GM18520 (cell line): Measurements from ENCODE around the gene RBM22.

Source experiments
- ATAC-seq: cut with Tn5 transposase; IDR thresholded peaks from one replicate; pipeline ENCODE4 v1.9.1; 2021; ENCODE audit not compliant: unreplicated experiment

RBM22 gene

DNA sequence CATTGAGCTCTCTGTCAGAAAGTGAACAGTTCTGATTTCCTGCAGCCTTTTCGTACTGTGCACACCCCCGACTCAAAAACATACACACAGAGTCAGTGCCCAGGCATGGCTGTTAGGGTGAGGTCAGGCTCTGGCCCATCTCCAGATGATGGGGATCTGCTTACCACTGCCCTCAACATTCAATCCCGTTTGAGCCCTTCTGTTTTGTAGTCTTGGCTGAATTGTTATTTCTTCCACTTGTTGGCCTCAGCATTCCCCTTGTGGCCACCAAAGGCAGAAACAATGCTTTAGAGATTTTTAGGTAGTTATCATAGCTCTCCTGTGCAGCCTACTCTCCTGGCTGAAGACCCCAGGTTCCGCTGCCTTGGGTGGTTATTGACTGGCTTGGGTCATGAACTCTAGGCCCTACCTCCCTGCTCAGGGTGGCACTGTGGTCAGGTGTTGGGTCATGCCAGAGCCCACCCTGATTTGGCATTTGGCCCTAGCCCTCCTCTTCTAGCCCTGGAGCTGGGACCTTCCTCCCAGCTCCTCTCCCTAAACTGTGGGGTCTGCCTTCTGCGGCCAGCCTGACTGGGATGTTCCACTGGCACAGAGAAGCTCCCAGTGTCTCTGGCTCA lies 47.6 kb downstream of the RBM22 start:
- no peak for ATAC-seq

DNA sequence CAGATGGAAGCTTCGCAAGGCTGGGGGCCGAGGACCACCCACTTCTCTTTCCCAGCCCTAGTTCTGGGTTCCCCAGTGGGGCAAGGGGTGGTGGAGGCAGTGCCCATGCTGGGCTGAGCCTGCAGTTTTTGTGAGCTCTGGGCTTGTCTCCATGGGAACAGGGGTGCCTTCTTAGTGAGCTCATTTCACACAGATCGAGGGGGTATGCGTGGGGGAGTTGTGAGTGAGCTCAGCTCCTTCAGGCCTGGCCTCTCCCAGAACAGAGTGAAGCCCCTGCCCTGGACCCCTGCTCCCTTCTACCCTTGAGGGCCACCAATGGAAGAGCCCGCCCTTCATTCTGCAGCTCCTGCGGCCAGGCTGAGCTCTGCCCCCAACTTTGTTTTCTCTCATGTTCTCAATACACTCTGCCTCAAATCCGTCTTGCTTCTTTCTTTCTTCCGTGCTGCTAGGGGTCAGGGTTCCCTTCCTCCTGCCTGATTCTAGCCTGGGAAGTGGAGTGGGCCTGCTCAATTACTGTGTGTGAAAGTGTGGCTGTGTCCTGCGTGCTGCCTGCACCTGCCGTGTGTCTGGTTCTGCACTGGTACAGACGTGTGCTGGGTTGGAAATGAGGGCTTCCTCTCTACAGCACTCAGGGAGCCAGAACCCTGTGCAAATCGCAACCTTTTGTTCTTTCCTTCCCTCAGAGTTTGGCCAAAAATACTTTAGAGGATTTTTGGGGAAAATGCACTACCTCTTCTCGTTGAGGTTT lies 48.8 kb downstream of the RBM22 start:
- ATAC-seq, result no peak

DNA sequence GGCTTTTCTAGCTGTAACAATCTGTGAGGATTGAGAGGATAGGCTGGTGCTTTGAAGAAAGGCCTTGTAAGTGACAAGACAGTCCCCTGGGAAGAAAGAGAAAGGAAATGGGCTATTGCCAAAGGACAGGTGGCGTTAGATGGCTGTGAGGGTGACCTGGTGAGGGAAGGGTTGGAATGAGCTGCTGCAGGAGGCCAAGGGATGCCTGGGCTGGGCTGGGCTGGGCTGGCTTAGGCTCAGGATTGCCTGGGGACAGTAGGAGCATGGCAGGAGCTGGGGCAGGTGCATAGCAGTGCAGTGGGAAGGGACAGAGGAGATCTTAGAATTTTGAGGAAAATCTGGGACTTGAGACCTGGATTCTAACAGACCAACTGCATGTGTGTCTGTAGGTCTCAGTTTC lies 49.5 kb downstream of the RBM22 start:
- no peak for ATAC-seq

DNA sequence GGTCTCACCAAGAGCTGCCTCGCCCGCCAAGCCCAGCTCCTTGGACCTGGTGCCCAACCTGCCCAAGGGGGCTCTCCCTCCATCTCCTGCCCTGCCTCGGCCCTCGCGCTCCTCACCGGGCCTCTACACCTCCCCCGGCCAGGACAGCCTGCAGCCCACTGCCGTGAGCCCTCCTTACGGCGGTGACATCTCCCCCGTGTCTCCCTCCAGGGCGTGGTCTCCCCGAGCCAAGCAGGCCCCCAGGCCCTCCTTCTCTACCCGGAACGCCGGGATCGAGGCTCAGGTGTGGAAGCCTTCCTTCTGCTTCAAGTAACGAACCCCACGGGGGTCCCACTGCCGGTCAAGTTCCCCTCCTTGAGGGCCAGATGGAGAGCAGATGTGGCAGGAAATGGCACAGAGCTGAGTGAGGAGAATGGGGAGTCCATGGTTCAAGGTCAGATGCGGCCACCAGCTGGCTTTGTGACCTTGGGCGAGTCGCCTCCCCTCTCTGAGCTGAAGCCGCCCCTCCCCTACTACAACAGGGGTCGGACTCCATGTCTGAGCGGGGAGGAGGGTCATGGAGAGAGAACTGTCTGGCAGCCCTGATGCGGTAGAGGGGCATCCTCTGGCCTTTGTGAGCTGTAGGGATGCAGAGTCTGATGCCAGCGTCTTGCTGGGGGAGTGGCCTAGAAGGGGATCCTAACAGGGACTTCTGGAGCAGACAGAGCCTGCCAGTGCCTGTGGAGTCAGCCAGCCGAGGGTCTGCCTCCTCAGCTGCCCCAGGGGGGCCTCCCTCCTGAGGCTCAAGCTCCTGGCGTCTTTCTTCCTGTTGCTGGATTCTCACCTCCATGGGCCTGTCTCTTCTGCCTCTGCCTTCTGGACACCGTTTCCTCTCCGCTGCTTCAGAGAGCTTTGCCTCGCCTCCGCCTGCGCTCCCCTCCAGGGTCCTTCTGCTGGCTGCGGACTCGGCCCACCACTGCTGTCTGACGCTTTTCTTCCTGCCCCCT lies 50.5 kb downstream of the RBM22 start:
- ATAC-seq, result no peak

DNA sequence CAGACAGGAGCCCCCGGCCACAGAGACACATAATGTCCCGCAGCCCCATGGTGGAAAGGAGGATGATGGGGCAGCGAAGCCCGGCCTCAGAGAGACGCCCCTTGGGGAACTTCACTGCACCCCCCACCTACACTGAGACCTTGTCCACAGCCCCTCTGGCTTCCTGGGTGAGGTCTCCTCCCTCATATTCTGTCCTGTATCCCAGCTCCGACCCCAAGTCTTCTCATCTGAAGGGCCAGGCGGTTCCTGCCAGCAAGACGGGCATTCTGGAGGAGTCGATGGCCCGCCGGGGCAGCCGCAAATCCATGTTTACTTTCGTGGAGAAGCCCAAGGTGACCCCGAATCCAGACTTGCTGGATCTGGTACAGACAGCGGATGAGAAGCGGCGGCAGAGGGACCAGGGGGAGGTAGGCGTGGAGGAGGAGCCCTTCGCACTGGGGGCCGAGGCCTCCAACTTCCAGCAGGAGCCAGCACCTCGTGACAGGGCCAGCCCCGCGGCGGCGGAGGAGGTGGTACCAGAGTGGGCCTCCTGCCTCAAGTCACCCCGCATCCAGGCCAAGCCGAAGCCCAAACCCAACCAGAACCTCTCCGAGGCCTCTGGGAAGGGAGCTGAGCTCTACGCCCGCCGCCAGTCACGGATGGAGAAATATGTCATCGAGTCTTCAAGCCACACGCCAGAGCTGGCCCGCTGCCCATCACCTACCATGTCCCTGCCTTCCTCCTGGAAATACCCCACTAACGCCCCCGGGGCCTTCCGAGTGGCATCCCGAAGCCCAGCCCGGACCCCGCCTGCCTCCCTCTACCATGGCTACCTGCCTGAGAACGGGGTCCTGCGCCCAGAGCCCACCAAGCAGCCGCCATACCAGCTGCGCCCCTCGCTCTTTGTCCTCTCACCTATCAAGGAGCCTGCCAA lies 51.5 kb downstream of the RBM22 start:
- ATAC-seq, result no peak

DNA sequence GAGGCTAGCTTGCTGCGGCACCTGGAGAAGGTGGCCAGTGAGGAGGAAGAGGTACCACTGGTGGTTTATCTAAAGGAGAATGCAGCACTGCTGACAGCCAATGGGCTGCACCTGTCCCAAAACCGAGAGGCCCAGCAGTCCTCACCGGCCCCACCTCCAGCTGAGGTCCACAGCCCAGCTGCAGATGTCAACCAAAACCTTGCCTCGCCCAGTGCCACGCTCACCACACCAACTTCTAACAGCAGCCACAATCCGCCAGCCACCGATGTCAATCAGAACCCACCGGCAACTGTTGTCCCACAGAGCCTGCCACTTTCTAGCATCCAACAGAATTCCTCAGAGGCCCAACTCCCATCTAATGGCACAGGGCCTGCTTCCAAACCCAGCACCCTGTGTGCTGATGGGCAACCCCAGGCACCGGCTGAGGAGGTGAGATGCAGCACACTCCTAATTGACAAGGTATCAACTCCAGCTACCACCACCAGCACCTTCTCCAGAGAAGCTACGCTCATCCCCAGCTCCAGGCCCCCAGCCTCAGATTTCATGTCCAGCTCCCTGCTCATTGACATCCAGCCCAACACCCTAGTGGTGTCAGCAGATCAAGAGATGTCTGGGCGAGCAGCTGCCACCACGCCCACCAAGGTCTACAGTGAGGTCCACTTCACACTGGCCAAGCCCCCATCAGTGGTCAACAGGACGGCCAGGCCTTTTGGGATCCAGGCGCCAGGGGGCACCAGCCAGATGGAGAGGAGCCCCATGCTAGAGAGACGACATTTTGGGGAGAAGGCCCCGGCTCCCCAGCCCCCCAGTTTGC lies 52.4 kb downstream of the RBM22 start:
- no peak for ATAC-seq

DNA sequence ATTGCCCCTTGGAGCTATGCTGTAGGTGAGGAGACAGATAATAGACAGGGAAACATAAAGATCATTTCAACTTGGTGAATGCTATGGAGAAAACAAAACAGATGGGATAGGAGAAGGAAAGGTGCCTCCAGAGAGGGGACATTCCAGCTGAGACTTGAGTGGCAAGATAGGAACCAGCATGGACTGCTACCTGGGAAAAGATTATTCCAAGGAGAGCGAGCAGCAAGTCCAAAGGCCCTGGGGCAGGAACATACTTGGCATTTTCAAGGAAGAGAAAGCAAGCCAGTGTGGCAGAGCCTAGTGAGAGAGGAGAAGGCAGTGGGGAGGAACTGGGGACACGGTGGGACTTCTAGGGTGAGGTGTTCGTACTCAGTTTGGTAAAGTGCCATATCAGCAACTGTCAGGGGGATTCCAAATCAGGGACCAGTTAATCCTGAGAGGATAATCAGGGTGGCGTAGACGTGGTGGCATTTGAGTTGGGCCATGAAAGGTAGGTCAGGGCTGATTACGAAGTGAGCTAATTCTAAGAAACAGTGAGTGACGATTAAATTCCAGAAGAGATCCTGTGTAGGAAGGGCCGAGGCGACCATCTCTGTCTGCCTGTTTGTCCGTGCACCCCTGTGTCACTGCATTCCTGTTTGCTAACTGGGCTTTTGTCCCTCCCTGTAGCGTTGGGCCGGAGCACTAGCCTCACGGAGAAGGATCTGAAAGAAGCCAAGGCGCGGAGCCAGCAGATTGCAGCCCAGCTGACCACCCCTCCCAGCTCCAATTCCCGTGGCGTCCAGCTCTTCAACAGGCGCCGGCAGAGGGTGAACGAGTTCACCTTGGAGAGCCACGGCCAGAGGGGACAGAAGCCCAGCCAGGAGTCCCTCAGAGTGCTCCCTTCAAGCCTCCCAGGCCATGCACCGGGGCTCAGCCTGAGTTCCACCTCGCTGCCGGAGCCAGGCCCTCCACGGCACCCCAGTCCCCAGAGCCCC lies 53.3 kb downstream of the RBM22 start:
- no peak for ATAC-seq

DNA sequence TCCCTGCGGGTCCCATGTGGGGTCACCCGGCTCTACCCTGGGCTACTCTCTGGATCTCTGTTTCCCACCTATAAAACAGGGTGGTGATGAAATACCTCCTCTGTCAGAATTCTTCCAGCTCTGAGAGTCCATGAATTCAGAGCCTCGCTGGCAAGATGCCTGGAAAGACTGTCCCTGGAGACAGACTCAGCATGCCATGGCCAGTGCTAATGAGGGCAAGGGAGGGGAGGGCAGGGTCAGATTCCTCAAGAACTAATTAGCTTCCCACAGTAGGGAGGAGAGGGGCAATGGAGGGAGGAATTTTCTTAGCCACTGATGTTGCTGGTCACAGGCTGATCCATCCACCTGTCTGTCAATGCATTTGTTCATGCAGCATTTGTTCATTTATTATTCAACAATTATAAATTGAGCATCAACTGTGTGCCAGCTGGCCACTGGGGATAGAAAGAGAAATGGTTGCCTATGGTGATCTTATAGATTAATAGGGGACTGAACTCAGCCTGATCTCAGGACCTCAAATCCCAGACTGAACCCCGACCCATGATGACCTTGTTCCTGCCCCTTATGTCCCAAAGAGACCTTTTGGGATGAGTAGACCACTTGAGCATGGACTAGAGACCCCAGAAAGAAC lies 55.7 kb downstream of the RBM22 start:
- ATAC-seq, result no peak

DNA sequence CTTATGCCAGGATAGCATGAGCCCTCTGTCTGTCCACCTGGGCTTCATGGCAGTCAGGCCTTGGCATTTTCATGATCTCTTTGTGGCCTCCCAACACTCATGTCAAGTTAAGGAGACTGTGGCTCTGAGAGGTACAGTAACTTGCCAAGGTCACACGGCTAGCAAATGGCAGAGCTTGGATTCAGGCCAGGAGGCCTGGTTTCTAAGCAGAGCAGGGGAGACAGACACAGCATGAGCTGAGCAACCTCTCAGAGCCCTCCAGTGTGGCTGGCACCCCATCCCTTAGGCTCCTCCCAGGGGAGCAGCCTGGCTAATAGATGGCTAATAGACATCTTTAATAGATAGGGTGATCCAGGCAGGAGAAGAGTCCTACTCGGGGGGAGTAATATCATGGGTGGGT lies 56.3 kb downstream of the RBM22 start:
- ATAC-seq, result no peak

DNA sequence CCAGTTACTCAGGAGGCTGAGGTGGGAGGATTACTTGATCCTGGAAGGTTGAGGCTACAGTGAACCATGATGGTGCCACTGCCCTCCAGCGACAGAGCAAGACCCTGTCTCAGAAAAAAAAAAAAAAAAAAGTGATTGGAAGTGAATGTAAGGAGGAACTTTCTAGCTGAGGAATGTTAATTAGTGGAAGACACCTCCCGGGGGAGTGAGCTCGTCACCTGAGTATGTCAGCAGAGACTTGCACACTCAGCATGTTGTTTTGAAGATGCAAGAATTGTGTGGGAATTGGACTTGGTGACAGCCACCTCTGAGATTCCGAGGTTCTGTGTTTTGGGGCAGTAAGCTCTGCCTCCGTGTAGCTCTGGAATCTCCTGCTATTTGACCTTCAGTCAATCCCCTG lies 56.8 kb downstream of the RBM22 start:
- ATAC-seq, result no peak

DNA sequence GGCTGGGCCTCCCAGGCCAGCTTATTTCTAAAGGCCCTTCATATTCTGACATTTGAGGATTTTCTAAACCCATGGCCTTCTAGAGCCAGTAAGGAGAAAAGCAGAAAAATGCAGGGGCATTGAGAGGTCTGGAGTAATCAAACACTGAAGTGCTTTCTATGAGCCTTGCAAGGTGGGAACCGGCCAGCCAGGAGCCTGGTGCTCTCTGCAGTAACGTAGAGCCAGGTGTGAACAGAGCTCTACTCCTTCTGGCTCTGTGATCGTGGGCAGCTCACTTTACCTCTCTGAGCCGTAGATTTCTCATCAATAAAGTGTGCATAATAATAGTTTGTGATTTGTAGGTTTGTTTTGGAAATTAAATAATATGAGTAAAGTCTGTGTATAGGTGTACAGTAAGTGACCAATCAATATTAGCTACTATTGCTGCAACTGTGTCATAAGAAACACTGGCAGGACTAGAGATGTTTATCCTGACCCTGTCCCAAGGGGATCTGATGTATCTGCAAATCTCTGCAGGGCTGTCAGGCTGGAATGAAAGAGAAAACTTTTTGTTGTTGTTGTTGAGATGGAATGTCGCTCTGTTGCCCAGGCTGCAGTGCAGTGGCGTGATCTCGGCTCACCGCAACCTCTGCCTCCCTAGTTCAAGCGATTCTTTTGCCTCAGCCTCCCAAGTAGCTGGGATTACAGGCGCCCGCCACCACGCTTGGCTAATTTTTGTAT lies 57.7 kb downstream of the RBM22 start:
- ATAC-seq, result no peak

DNA sequence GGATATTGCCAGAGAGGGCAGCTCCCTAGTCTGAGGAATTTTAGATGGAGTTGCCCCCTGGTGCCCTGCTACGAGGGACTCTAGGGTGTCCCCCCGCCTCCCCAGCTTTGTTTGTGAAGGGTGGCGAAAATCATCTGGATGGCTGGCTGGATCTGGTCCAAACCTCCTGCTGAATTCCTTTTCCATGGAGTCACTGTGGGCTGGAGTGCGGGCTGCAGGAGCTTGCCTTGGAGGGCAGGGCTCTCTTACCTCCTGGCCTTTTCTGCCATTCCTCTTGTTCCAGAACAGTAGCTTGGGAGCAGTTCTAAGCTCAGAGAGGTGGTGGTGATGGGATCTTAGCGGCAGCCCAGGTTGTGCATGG lies 58.3 kb downstream of the RBM22 start:
- no peak for ATAC-seq

DNA sequence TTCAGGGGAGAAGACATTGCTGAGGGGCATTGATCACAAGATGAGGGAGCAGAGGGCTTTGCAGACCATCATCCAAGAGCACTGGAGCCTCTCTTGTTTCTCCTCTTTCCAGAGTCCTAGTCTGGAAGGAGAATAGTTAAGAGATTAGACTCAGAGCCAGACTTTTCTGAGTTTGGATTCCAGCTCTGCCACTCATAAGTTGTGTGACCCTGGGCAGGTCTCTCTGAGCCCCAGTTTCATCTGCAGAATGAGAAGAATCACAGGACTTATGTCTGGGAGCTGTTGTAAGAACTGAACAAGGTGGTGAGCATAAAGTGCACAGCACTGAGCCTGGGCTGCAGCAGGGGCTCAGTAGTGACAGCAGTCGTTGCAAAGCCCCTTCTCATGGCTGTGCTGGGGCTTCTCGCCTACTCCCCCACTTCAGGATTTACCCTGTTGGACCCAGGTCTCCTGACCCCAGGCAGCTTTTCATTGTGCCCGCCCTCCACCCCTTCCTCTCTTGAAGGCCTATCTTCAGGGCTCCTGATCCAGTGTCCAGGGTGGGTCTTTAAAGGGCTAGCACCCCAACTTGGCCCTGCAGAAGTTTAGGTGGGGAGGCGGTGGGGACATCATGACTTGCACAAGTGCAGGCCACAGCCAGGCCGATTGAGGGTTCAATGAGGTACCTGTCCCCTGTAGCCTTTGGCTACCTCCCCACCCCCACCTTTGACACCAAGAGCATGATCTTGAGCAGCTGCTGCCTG lies 58.9 kb downstream of the RBM22 start:
- ATAC-seq, result no peak

DNA sequence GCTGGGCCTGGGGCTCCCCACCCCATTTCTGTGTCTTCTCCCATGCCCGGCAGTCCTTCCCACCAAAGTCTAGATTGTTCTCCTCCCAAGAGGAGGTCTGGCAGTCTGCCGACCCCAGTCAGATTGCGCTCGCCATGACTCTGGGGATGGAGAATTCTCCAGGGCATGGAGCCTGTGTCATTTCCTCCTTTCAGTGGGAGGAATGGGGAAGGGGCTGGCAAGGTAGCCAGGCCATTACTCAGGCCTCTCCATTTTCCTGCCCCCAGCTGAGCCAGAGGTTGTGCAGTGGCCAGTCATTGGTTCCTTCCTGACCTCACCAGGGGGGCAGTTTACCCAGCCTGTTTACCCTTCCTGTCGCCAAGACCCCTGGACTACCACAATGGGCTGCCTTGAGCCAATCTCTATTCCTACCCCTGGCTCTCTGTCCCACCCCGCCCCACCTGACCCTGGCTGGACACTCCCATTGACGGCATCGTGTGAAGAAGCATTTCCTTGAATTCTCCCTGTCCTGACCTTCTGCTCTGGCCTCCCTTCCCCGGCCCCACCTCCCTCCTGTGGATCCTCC lies 59.8 kb downstream of the RBM22 start:
- ATAC-seq, result no peak
